Non-pigmented ciliary epithelial cell (primary cell): ENCODE measurements around the gene DGKI.

Experiments
- DNase-seq: peaks from one replicate; pipeline ENCODE4 v3.0.0-alpha.2; 2010; ENCODE audit warnings: low read depth

DGKI gene

DNA sequence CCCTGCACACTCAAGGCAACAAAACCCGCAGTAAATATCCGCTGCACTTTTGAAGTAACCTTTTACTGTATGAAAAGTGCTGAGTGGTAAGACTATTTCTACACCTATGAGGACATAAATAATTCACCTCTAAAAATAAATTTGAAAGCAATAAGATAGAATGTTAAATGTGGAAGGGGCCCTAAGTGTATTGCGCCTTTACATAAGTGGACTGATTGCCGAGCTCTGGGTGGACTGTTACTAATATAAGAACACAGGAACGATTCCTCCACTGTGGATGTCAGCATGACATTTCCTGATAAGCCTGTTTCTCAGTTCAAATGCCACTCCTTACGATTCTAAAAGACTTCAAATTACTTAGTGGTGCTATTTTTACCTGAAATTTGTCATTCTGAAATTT lies 311.2 kb downstream of the DGKI start:
- DNase-seq, result no peak

GRCh38 chr7:137531671-137532070 lies 315.1 kb downstream of the DGKI start:
- no peak for DNase-seq

DNA sequence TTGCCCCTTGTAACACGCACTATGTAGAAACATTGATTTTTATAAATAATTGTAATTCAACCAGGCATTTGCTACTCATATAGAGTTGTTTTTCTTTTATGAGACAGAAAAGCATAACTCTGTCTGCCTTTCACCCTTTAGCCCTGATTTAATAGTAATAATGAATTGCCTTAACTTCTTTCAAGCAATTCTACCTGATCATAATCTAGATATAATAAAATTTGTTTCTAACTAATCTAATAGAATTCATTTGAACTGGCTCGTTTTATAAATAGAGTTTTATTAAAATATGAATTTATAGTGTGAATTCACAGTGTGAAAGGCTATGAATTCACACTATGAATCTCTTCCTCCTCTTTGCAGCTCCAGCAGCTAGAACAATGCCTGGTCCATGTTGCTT lies 319.1 kb downstream of the DGKI start:
- no peak for DNase-seq

- DNase-seq, result no peak
These were observed 323.6 kb downstream of the DGKI start for GRCh38 chr7:137523171-137523570.

GRCh38 chr7:137521451-137521850 lies 325.3 kb downstream of the DGKI start:
- DNase-seq, result no peak

- no peak for DNase-seq
These were observed 326.8 kb downstream of the DGKI start for GRCh38 chr7:137519947-137520346.

DNA sequence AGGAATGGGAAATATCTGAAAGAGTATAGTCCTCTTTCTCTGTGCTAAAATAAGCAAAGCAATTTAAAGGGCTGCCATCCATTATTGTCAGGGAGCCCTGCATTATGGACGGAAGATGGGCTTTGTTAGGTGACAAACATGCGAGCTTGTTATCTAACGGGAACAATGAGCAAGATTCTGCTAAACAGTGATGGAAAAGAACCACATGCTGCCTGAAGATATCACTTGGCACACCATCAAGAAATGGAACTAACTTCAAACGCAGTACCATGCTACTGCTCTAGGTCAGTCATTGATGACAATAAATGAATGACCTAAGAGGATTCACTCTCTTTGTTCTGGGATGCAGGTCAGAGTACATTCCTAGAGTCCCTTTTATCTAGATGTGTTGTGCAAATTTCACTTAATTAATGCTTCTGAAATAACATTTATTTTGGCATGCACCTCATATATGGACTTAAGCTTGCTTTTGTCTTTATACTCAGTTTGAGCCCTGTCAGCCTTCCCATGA lies 327.5 kb downstream of the DGKI start:
- no peak for DNase-seq

DNA sequence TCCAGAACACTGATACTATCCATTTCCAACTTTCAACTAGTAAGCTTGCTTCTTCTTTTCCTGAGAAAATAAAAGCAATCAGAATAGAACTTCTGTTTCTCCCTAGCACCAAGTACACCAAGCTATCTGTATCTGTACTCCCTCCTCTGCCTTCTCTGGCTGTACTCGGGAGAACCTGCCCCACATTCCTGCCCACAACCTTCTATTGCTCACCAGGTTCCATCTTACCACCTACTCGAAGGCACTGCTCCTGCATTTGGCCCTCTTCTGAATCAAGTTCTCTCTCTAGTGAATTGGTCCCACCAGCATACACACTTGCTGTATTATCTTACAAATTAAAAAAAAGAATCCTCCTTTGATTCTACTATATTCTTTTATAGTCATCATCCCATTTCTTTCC lies 333.7 kb downstream of the DGKI start:
- DNase-seq, result no peak

GRCh38 chr7:137507096-137507495 lies 339.7 kb downstream of the DGKI start:
- no peak for DNase-seq

DNA sequence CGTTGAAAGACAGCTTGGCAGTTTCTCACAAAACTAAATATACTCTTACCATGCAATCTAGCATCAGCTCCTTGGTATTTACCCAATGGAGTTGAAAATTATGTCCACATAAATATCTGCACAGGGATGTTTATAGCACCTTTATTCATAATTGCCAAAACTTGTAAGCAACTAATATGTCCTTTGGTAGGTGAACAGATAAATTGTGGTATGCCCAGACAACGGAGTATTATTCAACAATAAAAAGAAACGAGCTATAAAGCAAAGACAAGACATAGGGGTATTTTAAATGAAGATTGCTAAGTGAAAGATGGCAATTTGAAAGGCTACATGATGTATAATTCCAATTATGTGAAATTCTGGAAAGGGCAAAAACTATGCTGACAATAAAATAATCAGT lies 340.7 kb downstream of the DGKI start:
- no peak for DNase-seq

DNA sequence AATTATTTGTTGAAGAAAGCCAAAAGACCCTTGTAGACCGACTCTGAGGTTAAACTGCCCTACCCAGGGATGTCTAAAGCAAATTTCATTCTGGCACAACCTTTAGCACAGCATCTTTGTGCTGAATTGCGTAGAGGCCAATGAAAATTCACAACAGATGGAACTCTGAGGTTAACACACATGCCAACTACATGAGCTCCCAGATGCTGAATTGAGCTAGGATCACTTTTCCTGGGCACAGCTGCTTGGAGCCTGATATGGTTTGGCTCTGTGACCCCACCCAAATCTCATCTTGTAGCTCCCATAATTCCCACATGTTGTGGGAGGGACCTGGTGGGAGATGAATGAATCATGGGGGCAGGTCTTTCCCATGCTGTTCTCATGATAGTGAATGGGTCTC lies 345.2 kb downstream of the DGKI start:
- DNase-seq, result no peak

DNA sequence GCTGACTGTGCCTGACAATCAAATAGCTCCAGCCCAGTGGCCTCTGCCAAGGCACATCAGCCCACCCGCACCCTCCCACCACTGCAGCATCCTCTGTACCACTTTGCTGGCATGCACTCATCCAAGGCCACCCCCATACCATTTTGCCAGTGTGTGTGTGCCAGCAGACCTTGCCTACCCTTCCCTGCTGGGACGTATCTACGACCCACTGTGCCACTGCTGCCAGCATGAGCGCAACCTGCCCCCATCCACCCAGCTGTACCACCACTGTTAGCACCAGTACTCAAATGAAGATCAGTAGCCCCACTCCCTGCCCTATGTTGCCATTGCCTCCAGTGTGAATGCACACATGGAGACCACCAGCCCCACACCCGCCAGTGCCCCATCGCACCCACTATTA lies 353.9 kb downstream of the DGKI start:
- no peak for DNase-seq

- DNase-seq, result no peak
These were observed 356.9 kb downstream of the DGKI start for GRCh38 chr7:137489880-137490279.

DNA sequence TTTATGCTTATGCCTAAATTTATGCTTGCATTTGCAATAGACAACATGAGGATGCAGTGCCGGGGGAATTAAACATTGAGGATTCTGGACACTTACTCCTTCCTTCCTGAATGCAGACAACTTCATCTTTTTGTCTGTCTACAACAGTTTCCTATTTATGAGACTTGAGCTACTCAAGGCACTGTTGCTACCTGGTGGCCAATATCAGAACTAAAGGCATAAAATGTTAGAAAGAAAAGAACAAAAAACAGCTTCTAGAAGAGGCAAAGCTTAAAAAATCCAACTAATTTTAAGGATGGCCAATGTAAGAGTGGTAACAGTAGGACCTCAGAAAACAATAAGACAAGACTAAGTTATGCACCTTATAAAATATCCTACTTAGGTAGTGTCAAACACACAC lies 358.7 kb downstream of the DGKI start:
- DNase-seq, result no peak

DNA sequence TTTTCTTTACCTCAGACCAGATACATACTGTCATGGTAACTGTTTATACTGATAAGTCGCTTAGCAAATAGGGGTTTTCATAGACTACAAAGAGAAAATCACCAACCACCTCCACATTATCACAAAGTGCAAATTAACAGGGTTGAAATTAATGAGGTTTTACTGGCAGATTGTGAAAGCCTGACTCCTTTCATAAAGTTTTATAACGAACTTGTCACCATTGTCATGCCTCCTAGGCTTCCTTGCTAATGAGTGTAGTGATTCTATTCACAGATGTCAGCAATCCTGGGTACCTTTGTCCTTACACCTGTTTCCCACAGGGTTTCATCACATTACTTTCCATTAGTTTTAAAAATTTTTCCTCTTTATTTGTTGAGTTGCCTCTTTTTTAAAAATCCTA lies 361.0 kb downstream of the DGKI start:
- DNase-seq, result no peak

DNA sequence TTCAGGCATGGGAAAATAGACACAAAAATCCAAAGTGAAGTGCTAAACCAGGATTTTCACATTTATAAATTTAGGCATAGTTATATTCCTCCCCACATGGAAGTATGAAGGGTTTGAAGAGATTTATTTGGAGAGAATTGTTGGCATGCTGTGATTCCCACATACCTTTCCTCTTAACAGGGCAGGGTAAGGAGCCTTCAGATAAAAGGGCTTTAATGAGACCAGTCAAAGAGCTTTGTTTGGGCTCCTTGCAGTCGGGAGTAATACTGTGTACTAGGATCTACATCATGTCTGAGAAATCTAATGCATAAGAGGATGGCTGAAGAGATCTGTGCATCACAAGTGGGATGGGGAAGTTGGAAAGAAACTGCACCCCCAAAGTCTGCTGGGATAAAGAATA lies 362.4 kb downstream of the DGKI start:
- no peak for DNase-seq

- DNase-seq, result no peak
These were observed 364.3 kb downstream of the DGKI start for GRCh38 chr7:137482466-137482865.

- DNase-seq, result no peak
These were observed 365.9 kb downstream of the DGKI start for GRCh38 chr7:137480824-137481365.

DNA sequence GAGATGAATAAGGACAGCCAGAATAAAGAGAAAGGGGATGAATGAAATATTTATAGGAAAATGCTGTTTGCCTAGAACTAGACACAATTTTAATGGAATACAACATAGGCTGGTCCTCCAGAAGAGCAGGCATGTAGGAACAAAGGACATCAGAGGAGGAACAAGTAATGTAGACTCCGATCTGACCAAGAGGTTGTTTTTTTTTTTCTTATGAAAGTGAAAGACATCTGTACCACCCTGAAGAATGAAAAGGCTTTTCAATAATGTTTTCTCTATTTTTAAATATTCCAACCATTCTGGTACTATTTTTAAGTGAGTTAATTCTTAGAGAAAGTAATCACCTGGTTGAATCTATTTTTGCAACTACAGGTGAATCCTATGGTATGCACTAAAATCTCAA lies 366.4 kb downstream of the DGKI start:
- DNase-seq, result no peak

GRCh38 chr7:137476937-137477336 lies 369.8 kb downstream of the DGKI start:
- DNase-seq, result peak; percentile 50

- no peak for DNase-seq
These were observed 370.8 kb downstream of the DGKI start for GRCh38 chr7:137475966-137476365.

- DNase-seq, result no peak
These were observed 372.2 kb downstream of the DGKI start for GRCh38 chr7:137474540-137475026.

DNA sequence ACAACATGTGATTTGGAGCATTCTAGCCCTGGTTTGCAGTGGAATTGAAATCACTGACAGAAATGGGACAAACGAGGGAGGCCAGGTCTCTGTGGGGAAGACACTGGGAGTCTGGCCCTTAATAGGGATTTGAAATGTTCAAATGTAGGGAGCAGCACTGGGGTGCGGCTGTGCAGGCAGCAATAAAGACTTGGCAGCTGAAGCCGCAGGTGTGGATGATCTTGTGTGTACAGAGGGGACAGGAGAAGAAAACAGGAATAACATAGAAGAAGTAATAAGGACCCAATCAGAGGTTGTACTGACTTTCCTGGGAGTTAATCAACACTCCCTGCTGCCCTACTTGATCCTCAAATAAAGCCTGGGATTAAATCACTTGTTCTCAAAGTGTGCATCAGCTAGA lies 375.6 kb downstream of the DGKI start:
- DNase-seq, result no peak

- no peak for DNase-seq
These were observed 376.9 kb downstream of the DGKI start for GRCh38 chr7:137469858-137470257.
